Naive thymus-derived CD4-positive, alpha-beta T cell (primary cell): ENCODE measurements around the gene PLD1. TPM values are rescaled to one million over a fixed set of nuclear protein-coding genes. Genes with fewer than 3 reads are reported as not detected.

Experiments
- ATAC-seq: fragments of 150-1000 bp; cut with Tn5 transposase; 2 replicates; pipeline ENCODE4 v1.10.0; 2021; ENCODE audit warnings: mild to moderate bottlenecking, moderate library complexity
- CTCF ChIA-PET: fragments of 350-600 bp; sonication (Branson Sonifier 250); formaldehyde crosslinking; loops from one replicate; lab custom pipeline; 2021; ENCODE audit warnings: antibody characterized with exemption; lab: Charles Lee
- POLR2A ChIA-PET: fragments of 350-600 bp; sonication (Branson Sonifier 250); formaldehyde crosslinking; loops from one replicate; lab custom pipeline; 2021; ENCODE audit warnings: antibody characterized with exemption, inconsistent platforms; lab: Charles Lee
- DNase-seq, 9 donors: peaks; one replicate each; pipeline versions ENCODE4 v3.0.0 to v3.0.0-alpha.2; 2020 to 2022; ENCODE audit warnings: mixed read lengths in 1 of 9
- H3K27ac ChIP-seq: one replicate; pipeline ENCODE4 v1.7.0; 2013; ENCODE audit warnings: mild to moderate bottlenecking, low read depth, low read length, moderate library complexity
- H3K27me3 ChIP-seq, 2 donors: one replicate each; pipeline ENCODE4 v1.7.0; 2013; ENCODE audit warnings: low read length in 2 of 2, mild to moderate bottlenecking in 2 of 2, moderate library complexity in 2 of 2; ENCODE audit not compliant: control insufficient read depth in 2 of 2, insufficient read depth in 2 of 2
- H3K36me3 ChIP-seq, 3 experiments: 1 replicate in 2 of 3; 2 replicates in 1 of 3; pipeline ENCODE4 v1.7.0; 2013; ENCODE audit warnings: low read length in 3 of 3, mild to moderate bottlenecking in 3 of 3, moderate library complexity in 1 of 3; ENCODE audit not compliant: insufficient read depth in 3 of 3, control insufficient read depth in 2 of 3
- H3K4me1 ChIP-seq, 2 donors: one replicate each; pipeline ENCODE4 v1.7.0; 2013; ENCODE audit warnings: low read length in 2 of 2, mild to moderate bottlenecking in 2 of 2, moderate library complexity in 1 of 2; ENCODE audit not compliant: control insufficient read depth in 2 of 2, insufficient read depth in 2 of 2
- H3K4me3 ChIP-seq: 2 replicates; pipeline ENCODE4 v1.7.0; 2013; ENCODE audit warnings: mild to moderate bottlenecking, low read length
- H3K9me3 ChIP-seq, 3 experiments: 1 replicate in 2 of 3; 2 replicates in 1 of 3; pipeline ENCODE4 v1.7.0; 2013; ENCODE audit warnings: low read length in 3 of 3; ENCODE audit not compliant: control insufficient read depth in 2 of 3
- H3K27ac Mint-ChIP-seq, 9 donors: one replicate each; pipeline ENCODE4 v1.8.0; 2020 to 2022; ENCODE audit warnings: mixed read lengths in 9 of 9, mild to moderate bottlenecking in 8 of 9, moderate library complexity in 5 of 9, inconsistent platforms in 2 of 9
- H3K27me3 Mint-ChIP-seq, 5 donors: one replicate each; pipeline ENCODE4 v1.8.0; 2021 to 2022; ENCODE audit warnings: mixed read lengths in 5 of 5, mild to moderate bottlenecking in 1 of 5
- H3K36me3 Mint-ChIP-seq, 5 donors: one replicate each; pipeline ENCODE4 v1.8.0; 2020 to 2022; ENCODE audit warnings: mixed read lengths in 5 of 5, mild to moderate bottlenecking in 3 of 5, inconsistent platforms in 1 of 5
- H3K4me1 Mint-ChIP-seq, 7 donors: one replicate each; pipeline ENCODE4 v1.8.0; 2020 to 2022; ENCODE audit warnings: mixed read lengths in 7 of 7, mild to moderate bottlenecking in 3 of 7, inconsistent platforms in 1 of 7
- H3K4me3 Mint-ChIP-seq, 10 donors: one replicate each; pipeline ENCODE4 v1.8.0; 2020 to 2022; ENCODE audit warnings: mild to moderate bottlenecking in 10 of 10, mixed read lengths in 10 of 10, moderate library complexity in 6 of 10, inconsistent platforms in 2 of 10
- H3K9me3 Mint-ChIP-seq, 11 donors: one replicate each; pipeline ENCODE4 v1.8.0; 2020 to 2022; ENCODE audit warnings: mixed read lengths in 11 of 11, mild to moderate bottlenecking in 4 of 11, inconsistent platforms in 1 of 11, moderate library complexity in 1 of 11
- intact Hi-C, 2 donors: fragments of 100-400 bp; cut with micrococcal nuclease; formaldehyde crosslinking; loops; one replicate each; pipeline ENCODE4 v1.15.1; 2023
- polyA plus RNA-seq, 2 donors: library from polyadenylated mRNA; unstranded; fragments of 300-500 nt; fragmentation: Illumina TruSeq; gene quantifications; one replicate each; pipeline ENCODE4 v1.2.3, GENCODE V29; 2021
- total RNA-seq, 6 experiments: library from RNA in 5 of 6; stranded (reverse) in 5 of 6; gene quantifications; 1 replicate in 5 of 6; 2 replicates in 1 of 6; pipeline ENCODE4 v1.2.3 and lab custom pipeline; 2021 to 2026

The PLD1 gene
- total and polyA plus RNA-seq, 7 experiments from 2014 or later, result 0.36 to 12.9 (median 1.4) TPM; not detected in 2

- Mint-ChIP-seq H3K9me3 (no peaks in the 10 kb centered on the region), H3K36me3 (no peaks in the 10 kb centered on the region), H3K27ac (no peak overlapping the region), H3K27me3 (peaks cover 0 to 12% (median 6%) of the 10 kb centered on the region in 5 donors), H3K4me3 (no peak overlapping the region), H3K4me1 (no peaks in the 10 kb centered on the region)
- Histone ChIP-seq H3K27me3 (no peaks in the 10 kb centered on the region), H3K9me3 (no peaks in the 10 kb centered on the region), H3K4me3 (no peak overlapping the region), H3K36me3 (no peaks in the 10 kb centered on the region), H3K4me1 (no peaks in the 10 kb centered on the region), H3K27ac (no peak overlapping the region)
- no peak for ATAC-seq
- intact Hi-C loops, result no loop called here
- ChIA-PET POLR2A (no interaction called here), CTCF (no interaction called here)
- no peak for DNase-seq
Observed at GRCh38 chr3:171729452-171730334, 80.6 kb downstream of the PLD1 start.

GRCh38 chr3:171727288-171727687, 83.0 kb downstream of the PLD1 start:
- Histone ChIP-seq H3K9me3 (no peaks in the 10 kb centered on the region), H3K4me3 (no peak overlapping the region), H3K27ac (no peak overlapping the region), H3K27me3 (no peaks in the 10 kb centered on the region), H3K4me1 (no peaks in the 10 kb centered on the region), H3K36me3 (no peaks in the 10 kb centered on the region)
- H3K4me3 Mint-ChIP-seq, result no peak overlapping the region
- ATAC-seq, result no peak
- H3K27me3 Mint-ChIP-seq, result peaks cover 0 to 21% (median 5%) of the 10 kb centered on the region in 5 donors
- DNase-seq, result no peak
- CTCF ChIA-PET, result no interaction called here
- H3K4me1 Mint-ChIP-seq, result no peaks in the 10 kb centered on the region
- intact Hi-C loops, result no loop called here
- POLR2A ChIA-PET, result no interaction called here
- no peaks in the 10 kb centered on the region for H3K9me3 Mint-ChIP-seq
- no peak overlapping the region for H3K27ac Mint-ChIP-seq
- no peaks in the 10 kb centered on the region for H3K36me3 Mint-ChIP-seq

GRCh38 chr3:171718493-171719185, 91.6 kb downstream of the PLD1 start:
- H3K36me3 ChIP-seq, result no peaks in the 10 kb centered on the region
- ATAC-seq (no peak), DNase-seq (no peak)
- no peaks in the 10 kb centered on the region for H3K36me3 Mint-ChIP-seq
- H3K4me1 Mint-ChIP-seq, result no peaks in the 10 kb centered on the region
- H3K27ac Mint-ChIP-seq, result no peak overlapping the region
- no peak overlapping the region for H3K4me3 ChIP-seq
- peaks cover 10 to 28% (median 21%) of the 10 kb centered on the region in 5 donors for H3K27me3 Mint-ChIP-seq
- ChIA-PET POLR2A (no interaction called here), CTCF (no interaction called here)
- intact Hi-C loops, result no loop called here
- no peaks in the 10 kb centered on the region for H3K9me3 ChIP-seq
- no peak overlapping the region for H3K4me3 Mint-ChIP-seq
- H3K27me3 ChIP-seq, result no peaks in the 10 kb centered on the region
- H3K4me1 ChIP-seq, result no peaks in the 10 kb centered on the region
- peaks cover 3 to 21% (median 7%) of the 10 kb centered on the region in 11 donors for H3K9me3 Mint-ChIP-seq
- no peak overlapping the region for H3K27ac ChIP-seq

GRCh38 chr3:171715155-171715554, 95.1 kb downstream of the PLD1 start:
- no peak overlapping the region for H3K27ac ChIP-seq
- H3K9me3 Mint-ChIP-seq, result peaks cover 3 to 21% (median 7%) of the 10 kb centered on the region in 11 donors
- H3K27me3 ChIP-seq, result no peaks in the 10 kb centered on the region
- DNase-seq (no peak), ATAC-seq (no peak)
- no peak overlapping the region for H3K4me3 ChIP-seq
- H3K36me3 Mint-ChIP-seq, result no peaks in the 10 kb centered on the region
- no peaks in the 10 kb centered on the region for H3K36me3 ChIP-seq
- intact Hi-C loops, result no loop called here
- POLR2A ChIA-PET, result no interaction called here
- H3K9me3 ChIP-seq, result no peaks in the 10 kb centered on the region
- H3K27me3 Mint-ChIP-seq, result peaks cover 6 to 21% (median 15%) of the 10 kb centered on the region in 5 donors
- CTCF ChIA-PET, result no interaction called here
- H3K27ac Mint-ChIP-seq, result no peak overlapping the region
- no peaks in the 10 kb centered on the region for H3K4me1 ChIP-seq
- H3K4me3 Mint-ChIP-seq, result no peak overlapping the region
- H3K4me1 Mint-ChIP-seq, result peaks cover 0 to 2% (median 0%) of the 10 kb centered on the region in 7 donors

- Histone ChIP-seq H3K4me3 (no peak overlapping the region), H3K27me3 (no peaks in the 10 kb centered on the region), H3K4me1 (no peaks in the 10 kb centered on the region), H3K36me3 (no peaks in the 10 kb centered on the region), H3K9me3 (no peaks in the 10 kb centered on the region), H3K27ac (no peak overlapping the region)
- peaks cover 0 to 6% (median 0%) of the 10 kb centered on the region in 5 donors for H3K27me3 Mint-ChIP-seq
- no peak overlapping the region for H3K4me3 Mint-ChIP-seq
- ChIA-PET CTCF (no interaction called here), POLR2A (no interaction called here)
- H3K36me3 Mint-ChIP-seq, result no peaks in the 10 kb centered on the region
- intact Hi-C loops, result no loop called here
- peaks cover 0 to 2% (median 0%) of the 10 kb centered on the region in 7 donors for H3K4me1 Mint-ChIP-seq
- no peak for DNase-seq
- no peak overlapping the region for H3K27ac Mint-ChIP-seq
- no peak for ATAC-seq
- H3K9me3 Mint-ChIP-seq, result peaks cover 0 to 21% (median 7%) of the 10 kb centered on the region in 11 donors
Observed at GRCh38 chr3:171712171-171712938, 97.9 kb downstream of the PLD1 start.

- Mint-ChIP-seq H3K27ac (no peak overlapping the region), H3K27me3 (peaks cover 0 to 4% (median 0%) of the 10 kb centered on the region in 5 donors), H3K4me3 (no peak overlapping the region), H3K9me3 (peaks cover 0 to 15% (median 7%) of the 10 kb centered on the region in 11 donors), H3K4me1 (peaks cover 0 to 2% (median 0%) of the 10 kb centered on the region in 7 donors), H3K36me3 (no peaks in the 10 kb centered on the region)
- no peaks in the 10 kb centered on the region for H3K4me1 ChIP-seq
- H3K9me3 ChIP-seq, result no peaks in the 10 kb centered on the region
- H3K4me3 ChIP-seq, result no peak overlapping the region
- no peaks in the 10 kb centered on the region for H3K36me3 ChIP-seq
- intact Hi-C loops, result no loop called here
- ATAC-seq (no peak), DNase-seq (no peak)
- no peaks in the 10 kb centered on the region for H3K27me3 ChIP-seq
- ChIA-PET POLR2A (no interaction called here), CTCF (no interaction called here)
- no peak overlapping the region for H3K27ac ChIP-seq
Observed at GRCh38 chr3:171711461-171712170, 98.7 kb downstream of the PLD1 start.
